MG63 (cell line): ENCODE measurements around the gene BCR. TPM values are rescaled to one million over a fixed set of nuclear protein-coding genes. Genes with fewer than 3 reads are reported as not detected.
A peak's percentile ranks its signal among the peaks of the same experiment; 100 is the strongest.

Experiments
- DNase-seq: peaks from one replicate; pipeline ENCODE4 v3.0.0-alpha.2; 2020
- H3K27me3 ChIP-seq: fragments of 250-450 bp; sonication (Bioruptor Pico); 2 replicates; pipeline ENCODE4 v1.5.1; 2020; ENCODE audit warnings: mild to moderate bottlenecking, moderate library complexity
- H3K36me3 ChIP-seq: fragments of 250-450 bp; sonication (Bioruptor Pico); 2 replicates; pipeline ENCODE4 v1.5.1; 2020; ENCODE audit warnings: mild to moderate bottlenecking, moderate library complexity
- H3K4me3 ChIP-seq: fragments of 250-450 bp; sonication (Bioruptor Pico); 2 replicates; pipeline ENCODE4 v1.5.1; 2020; ENCODE audit warnings: mild to moderate bottlenecking, moderate library complexity
- H3K9me3 ChIP-seq: fragments of 250-450 bp; sonication (Bioruptor Pico); 2 replicates; pipeline ENCODE4 v1.5.1; 2020; ENCODE audit warnings: mild to moderate bottlenecking, moderate library complexity
- total RNA-seq: library from RNA; depleted of rRNA; stranded (reverse); fragments of >200 nt; shearing (Covaris generic); gene quantifications from 2 replicates; pipeline ENCODE4 v1.2.3, GENCODE V29; 2014; ENCODE audit warnings: low replicate concordance

The BCR gene
- total RNA-seq, 1 experiment from 2014 or later, result 17.3 TPM

DNA sequence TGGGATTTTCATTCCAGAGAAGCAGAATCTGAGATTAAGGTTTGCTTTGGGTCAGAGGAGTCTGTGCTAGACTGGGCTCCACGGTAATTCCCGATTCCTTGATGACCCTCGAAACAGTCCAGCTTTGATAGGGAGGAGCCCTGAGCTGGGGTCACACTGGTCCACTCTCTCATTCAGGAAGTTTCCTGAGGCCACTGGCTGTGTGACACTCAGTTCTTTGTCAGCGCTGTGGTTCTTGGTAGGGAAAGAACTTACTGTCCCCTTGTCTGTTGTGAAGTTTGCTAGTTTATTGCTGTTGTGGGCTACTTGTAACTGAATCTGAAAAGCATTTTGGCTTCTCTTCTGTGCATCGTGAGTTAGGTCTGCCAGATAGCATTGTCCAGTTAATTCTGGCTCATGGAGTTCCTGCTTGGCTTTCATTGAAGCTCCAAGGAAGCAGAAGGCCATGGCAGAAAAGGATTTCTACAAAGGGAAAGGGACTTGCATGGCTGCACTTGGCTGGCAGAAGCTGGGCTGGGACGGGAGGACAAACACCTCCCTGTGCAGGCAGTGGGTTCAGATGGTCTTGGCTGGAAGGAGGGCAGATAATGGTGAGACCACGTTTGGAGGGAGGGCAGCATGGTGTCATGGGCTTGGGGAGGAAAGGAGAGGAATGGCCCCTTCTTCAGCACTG is 23.3 kb downstream of the BCR start:
- H3K9me3 ChIP-seq, result no peaks in the 10 kb centered on the region
- H3K27me3 ChIP-seq, result no peaks in the 10 kb centered on the region
- H3K36me3 ChIP-seq, result no peaks in the 10 kb centered on the region
- no peak for DNase-seq
- H3K4me3 ChIP-seq, result no peak overlapping the region

DNA sequence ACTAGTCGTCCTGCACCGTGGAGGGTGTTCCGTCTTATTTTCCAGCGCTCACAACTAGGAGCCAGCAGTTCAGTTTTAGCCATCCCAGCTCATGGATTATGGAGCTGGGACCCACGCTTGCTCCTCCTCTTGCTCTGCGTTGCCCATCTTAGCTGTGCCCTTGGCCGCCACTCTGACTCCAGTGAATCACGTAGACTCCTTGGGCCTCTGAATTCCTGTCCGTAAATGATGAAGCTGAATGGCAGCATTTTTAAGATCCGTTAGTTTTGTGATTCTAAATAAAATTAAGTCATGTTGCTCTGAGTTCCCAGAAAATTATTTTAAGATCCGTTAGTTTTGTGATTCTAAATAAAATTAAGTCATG is 23.8 kb downstream of the BCR start:
- Histone ChIP-seq H3K27me3 (no peaks in the 10 kb centered on the region), H3K9me3 (no peaks in the 10 kb centered on the region), H3K36me3 (no peaks in the 10 kb centered on the region), H3K4me3 (no peak overlapping the region)
- DNase-seq, result no peak

DNA sequence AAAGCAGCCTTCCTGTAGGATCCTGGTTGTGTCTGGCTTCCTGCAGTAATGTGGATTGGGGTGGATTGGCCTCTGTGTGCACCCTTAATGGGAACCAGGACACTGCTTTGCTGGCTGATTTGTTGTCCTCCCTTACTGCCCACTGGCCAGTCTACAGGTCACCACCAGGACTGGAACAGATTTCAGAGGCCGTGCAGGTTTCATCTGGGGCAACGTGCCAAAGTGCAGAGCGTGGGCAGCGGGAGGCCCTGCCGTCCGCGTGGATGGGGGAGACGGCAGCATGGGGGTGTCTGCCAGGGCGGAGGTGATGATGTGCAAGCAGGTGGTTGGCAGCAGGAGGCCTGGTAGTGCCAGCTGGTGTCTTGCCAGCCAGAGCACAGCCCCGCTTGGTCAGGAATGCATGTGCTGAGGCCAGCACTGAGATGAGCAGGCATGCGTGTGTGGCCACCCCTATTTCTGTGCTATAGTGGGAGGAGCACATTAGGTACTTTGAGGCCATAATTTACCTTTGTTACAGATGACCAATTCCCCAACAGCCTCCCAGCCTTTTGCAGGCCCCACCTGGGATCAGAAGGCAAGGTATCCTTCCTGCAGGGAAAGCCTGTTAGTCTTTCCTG is 24.3 kb downstream of the BCR start:
- peak; percentile 45 for DNase-seq
- Histone ChIP-seq H3K27me3 (no peaks in the 10 kb centered on the region), H3K36me3 (no peaks in the 10 kb centered on the region), H3K4me3 (no peak overlapping the region), H3K9me3 (no peaks in the 10 kb centered on the region)

DNA sequence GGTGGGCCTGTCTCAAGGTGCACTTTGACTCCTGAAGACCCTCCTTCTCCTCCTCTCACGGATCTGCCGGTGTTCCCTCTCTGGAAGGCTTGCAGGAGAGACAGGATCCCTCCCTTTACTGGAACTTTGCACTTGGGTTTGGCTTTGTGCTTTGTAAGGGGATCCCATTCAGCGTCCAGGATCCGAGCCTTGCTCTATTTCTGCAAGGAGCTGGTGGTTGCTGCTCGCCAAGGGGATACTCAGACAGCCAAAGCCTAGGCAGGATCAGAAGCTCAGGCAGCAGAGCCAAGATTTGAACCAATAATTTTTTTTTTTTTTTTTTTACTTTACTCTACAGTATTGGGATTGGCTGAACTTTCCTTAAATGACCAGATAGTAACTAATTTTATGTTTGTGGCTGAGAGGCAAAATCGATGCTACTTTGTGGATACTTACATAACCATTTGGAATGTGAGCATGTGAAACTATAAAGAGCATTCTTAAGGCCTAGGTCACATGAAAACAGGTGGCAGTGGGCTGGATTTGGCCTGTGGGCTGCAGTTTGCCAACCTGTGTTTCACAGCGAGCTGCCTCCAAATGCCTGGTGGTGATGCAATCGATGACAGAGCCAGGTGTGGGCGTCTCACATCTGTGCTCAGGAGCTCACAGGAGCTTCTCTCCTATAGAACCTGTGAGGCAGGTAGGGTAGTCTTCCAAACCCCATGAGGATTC is 25.2 kb downstream of the BCR start:
- no peak for DNase-seq
- H3K36me3 ChIP-seq, result no peaks in the 10 kb centered on the region
- no peak overlapping the region for H3K4me3 ChIP-seq
- H3K9me3 ChIP-seq, result no peaks in the 10 kb centered on the region
- H3K27me3 ChIP-seq, result no peaks in the 10 kb centered on the region

DNA sequence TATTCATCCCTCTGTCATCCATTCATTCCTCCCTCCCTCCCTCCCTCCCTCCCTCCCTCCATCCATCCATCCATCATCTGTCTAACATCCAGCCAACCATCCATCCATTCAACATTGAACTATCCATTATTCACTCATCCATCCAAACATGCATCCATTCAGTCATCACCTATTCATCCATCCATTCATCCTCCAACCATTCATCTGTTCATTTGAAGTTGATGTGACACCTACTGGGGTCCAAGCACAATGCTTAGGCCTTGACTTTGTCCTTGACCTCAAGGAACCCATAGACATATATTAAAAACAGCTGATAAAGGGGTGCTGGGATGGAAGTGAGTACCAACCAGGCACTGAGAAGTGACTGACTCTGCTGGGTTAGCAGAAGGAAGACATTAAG is 26.6 kb downstream of the BCR start:
- Histone ChIP-seq H3K36me3 (no peaks in the 10 kb centered on the region), H3K27me3 (no peaks in the 10 kb centered on the region), H3K4me3 (no peak overlapping the region), H3K9me3 (no peaks in the 10 kb centered on the region)
- no peak for DNase-seq

DNA sequence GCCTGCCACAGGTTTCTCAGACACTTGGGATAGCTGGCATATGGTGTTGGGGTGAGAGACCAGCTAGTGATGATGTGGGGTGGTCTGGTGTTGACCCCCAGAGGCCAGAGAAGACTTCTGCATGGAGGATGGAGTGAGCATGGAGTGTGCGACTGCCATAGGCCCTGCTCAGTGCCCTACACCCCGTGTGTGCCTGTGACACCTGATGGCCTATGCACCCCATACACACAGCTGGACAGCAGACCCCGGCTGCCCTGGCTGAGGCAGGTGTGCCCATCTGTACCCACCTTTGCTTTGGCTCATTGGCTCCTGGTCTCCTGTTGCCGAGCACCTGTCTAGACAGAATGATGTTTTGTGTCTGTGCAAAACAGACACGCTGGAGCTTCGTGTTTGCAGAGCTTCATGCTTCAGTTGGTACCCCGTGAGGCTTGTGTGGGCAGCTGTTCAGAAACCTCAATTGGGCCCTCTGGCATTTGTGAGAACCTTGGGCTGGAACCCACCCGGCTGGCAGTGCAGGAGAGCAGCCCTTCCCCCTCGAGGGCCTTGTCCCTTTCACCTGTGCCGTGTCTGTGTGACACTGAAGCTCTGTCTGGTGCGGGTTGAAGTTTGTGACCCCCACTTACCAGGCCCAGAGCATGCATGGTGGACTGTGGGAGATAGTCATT is 27.6 kb downstream of the BCR start:
- Histone ChIP-seq H3K9me3 (no peaks in the 10 kb centered on the region), H3K4me3 (no peak overlapping the region), H3K36me3 (no peaks in the 10 kb centered on the region), H3K27me3 (no peaks in the 10 kb centered on the region)
- no peak for DNase-seq

DNA sequence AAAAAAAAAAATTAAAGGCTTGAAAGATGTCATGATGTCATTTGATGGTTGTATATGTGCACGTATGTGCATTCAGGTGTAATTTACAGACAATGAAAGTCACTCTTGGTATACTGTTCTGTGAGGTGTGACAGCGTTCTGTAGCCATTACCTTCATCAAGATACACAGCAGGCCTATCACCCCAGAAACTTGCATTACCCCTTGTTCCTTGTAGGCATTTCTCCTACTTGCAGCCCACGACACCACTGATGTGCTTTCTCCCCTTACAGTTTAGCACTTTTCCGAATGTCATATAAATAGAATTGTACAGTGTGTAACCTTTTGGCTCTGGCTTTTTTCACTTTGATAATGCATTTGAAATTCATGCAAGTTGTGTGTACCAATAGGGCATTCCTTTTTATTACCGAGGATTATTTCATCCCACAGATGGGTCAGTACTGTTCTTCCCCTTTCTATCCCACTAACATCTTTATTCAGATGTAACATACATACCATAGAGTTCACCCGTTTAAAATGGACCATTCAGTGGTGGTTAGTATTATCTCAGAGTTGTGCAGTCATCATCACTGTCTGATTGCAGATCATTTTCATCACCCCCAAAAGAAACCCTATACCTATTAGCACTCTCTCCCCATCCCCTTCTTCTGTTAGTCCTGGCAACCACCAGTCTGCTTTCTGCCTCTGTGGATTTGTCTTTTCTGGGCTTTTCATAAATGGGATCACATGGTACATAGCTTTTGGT is 30.3 kb downstream of the BCR start:
- no peak overlapping the region for H3K4me3 ChIP-seq
- H3K27me3 ChIP-seq, result no peaks in the 10 kb centered on the region
- no peaks in the 10 kb centered on the region for H3K36me3 ChIP-seq
- no peaks in the 10 kb centered on the region for H3K9me3 ChIP-seq
- no peak for DNase-seq

DNA sequence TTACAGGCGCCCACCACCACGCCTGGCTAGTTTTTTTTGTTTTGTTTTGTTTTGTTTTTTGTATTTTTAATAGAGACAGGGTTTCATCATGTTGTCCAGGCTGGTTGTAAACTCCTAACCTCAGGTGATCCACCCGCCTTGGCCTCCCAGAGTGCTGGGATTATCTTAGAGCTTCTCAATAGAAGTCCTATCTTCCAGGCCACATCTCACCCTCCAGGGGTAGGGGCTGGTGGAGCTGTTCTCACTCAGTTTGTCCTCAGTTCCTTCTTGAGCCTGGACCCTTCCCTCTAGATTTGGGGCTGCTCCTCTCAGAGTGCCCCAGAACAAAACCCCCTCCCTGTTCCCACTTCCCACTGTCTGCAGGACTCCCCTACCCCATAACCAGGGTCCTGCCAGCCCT is 31.3 kb downstream of the BCR start:
- H3K27me3 ChIP-seq, result no peaks in the 10 kb centered on the region
- no peaks in the 10 kb centered on the region for H3K9me3 ChIP-seq
- H3K4me3 ChIP-seq, result no peak overlapping the region
- H3K36me3 ChIP-seq, result no peaks in the 10 kb centered on the region
- DNase-seq, result no peak

DNA sequence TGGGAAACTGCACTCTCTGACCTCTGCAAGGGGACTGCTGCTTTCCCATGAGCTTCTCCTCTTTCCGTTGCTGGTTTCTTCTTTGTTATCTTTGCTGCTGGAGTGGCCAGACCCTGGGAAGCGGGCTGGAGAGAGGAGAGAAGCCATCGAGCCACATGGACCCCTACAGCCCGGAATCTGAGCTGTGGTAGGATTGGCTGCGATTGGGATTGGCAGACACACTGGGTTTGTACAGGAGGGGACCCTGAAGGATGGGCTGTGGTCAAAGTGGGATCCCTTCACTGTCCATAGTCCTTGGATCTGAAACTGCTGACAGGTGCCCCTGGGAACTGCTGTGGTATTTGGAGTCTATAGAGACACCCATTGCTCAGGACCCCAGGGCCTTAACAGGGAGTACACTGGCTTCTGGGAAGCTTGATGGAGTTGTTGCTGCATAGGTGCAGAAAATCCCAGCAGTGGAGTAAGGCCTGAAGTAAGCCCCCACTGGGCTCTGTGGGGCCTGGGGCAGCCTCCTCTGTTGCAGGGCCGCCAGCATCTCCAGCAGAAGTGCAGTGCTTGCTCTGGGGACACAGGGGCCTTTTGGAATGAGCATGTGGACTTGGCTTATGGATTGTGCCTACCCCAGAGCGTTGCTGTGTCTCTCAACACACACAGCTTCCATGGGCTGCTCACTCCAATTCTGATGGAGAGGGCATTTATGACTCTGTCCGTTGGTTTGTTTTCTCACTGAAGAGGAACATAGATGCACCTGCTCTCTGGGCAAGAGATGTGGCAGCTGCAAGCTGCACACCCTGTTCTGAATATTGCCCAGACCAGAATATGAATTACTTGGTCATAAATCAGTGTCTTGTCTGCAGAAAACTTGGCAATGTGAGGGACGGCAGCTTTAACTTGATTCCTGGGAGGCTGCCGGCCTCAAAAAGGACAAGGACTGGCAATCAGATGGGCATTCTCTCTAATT is 32.0 kb downstream of the BCR start:
- Histone ChIP-seq H3K27me3 (no peaks in the 10 kb centered on the region), H3K36me3 (no peaks in the 10 kb centered on the region), H3K9me3 (no peaks in the 10 kb centered on the region), H3K4me3 (no peak overlapping the region)
- DNase-seq, result no peak

DNA sequence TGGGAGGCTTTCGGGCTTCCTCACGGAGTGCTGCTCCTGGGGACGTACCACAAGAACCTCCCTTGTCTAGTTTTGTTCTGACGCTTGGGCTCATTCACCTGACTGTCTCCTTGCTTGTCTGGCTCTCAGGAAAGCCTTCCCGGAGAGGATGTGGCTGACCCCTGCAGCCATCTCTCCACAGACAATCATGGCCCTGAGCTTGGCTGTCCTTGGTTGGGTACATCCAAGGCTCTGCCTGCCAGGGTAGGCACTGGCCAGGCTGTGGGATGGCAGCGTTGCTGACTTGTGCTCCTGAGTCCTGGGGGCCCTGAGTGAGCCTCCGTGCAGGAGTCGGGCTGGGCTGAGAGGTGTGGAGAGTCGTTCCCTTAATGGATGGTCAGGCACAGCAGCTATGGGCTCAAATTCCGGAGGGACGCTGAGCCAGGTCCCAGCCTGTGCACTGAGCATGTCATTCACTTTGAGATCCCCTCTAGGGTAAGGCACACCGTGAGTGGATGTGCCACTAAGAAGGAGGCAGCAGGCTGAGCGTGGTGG is 32.8 kb downstream of the BCR start:
- H3K4me3 ChIP-seq, result no peak overlapping the region
- H3K9me3 ChIP-seq, result no peaks in the 10 kb centered on the region
- no peaks in the 10 kb centered on the region for H3K36me3 ChIP-seq

DNA sequence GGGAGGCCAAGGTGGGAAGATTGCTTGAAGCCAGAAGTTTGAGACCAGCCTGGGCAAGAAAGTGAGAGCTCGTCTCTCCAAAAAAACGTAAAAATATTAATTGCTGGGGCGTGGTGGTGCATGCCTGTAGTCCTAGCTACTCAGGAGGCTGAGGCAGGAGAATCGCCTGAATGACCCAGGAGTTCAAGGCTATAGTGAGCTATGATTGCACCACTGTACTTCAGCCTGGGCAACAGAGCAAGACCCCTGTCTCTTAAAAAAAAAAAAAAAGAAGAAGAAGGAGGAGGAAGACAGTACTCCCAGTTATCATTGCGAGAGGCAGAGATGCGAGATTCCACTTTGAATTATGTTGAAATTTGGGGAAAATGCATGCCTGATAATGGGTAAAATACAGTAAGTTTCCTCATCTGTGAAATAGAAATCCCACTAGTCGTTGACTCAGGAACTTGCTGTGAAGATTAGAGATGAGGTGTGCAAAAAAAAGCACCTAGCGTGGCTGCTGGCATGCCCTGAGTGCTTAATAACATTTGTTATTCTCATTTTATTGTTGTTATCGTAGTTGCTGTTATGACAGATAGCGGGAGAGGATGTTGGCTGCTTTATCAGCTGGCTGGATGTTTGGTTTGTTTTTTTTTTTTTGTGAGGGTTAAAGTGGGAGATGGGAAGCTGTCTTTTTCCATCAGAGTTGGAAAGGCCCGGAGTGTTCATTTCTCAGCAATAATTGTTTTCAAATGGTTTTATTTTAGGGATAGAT is 33.4 kb downstream of the BCR start:
- no peak for DNase-seq
- Histone ChIP-seq H3K9me3 (no peaks in the 10 kb centered on the region), H3K36me3 (no peaks in the 10 kb centered on the region), H3K4me3 (no peak overlapping the region), H3K27me3 (no peaks in the 10 kb centered on the region)

More for the DNA sequence above, 32.8 kb downstream of the BCR start:
- no peaks in the 10 kb centered on the region for H3K27me3 ChIP-seq
- DNase-seq, result no peak

DNA sequence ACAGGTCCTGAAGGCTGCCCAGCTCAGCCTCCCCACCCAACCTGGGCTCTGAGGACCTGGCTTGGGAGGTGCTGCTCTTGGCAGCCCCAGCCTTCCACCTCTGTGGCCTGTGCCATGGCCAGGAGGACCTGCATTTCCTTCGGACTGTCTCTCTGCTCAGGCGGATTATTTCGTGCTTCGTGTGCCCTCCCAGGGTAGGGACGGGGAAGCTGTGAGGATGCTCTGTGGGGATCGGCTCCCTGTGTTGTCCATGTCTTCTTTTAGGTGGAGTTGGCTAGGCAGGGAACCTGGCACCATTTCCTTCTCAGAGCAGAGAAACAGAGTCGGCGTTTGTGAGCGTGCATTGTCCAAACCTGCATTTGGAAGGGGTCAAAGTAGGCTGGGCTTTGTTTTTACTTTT is 34.1 kb downstream of the BCR start:
- H3K4me3 ChIP-seq, result no peak overlapping the region
- H3K9me3 ChIP-seq, result no peaks in the 10 kb centered on the region
- no peaks in the 10 kb centered on the region for H3K27me3 ChIP-seq
- no peak for DNase-seq
- no peaks in the 10 kb centered on the region for H3K36me3 ChIP-seq

DNA sequence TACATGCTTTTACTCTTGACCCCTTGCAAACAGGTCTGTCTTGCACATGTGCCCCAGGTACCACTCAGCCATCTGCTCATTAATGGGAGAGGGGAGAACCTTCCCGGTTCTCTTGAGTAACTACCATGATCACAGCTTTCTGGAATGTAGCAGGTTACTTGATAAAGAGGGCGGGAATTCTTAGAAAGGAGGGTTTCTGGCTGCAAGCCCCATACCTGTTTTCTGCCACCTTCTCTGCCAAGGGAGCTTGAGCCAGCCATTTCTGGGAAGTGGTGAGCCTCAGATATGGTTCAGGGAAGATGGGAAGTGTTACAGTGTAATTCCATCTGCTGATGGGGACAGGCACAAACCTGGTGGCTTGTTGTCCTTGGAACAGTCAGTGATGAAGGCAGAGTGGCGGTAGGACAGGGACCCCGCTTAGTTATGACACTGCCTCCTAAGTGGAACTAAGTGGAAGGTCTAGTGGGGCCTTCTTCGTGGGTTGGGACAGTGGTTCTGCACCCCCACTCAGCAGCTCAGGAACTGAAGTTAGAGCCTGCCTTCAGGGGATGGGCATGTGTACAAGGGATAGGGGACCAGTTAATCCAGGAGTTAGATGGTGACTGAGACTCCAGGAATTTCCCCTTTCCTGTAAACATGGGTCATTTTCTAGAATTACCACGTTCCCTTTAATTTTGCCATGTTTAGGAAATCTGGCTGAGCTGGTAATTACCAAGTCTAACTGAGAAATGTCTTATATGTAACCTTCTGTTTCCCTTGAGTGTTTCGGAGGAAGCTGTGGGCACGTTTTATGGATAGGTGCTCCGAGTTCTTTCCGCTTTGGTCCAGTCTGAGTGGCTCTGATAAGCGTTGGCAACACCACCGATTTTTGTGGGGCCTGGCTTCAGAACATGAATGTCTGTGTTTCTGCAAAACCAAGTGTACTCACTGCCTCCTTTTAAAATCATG is 35.3 kb downstream of the BCR start:
- Histone ChIP-seq H3K27me3 (no peaks in the 10 kb centered on the region), H3K4me3 (no peak overlapping the region), H3K36me3 (no peaks in the 10 kb centered on the region), H3K9me3 (no peaks in the 10 kb centered on the region)
- peak; percentile 23 for DNase-seq

DNA sequence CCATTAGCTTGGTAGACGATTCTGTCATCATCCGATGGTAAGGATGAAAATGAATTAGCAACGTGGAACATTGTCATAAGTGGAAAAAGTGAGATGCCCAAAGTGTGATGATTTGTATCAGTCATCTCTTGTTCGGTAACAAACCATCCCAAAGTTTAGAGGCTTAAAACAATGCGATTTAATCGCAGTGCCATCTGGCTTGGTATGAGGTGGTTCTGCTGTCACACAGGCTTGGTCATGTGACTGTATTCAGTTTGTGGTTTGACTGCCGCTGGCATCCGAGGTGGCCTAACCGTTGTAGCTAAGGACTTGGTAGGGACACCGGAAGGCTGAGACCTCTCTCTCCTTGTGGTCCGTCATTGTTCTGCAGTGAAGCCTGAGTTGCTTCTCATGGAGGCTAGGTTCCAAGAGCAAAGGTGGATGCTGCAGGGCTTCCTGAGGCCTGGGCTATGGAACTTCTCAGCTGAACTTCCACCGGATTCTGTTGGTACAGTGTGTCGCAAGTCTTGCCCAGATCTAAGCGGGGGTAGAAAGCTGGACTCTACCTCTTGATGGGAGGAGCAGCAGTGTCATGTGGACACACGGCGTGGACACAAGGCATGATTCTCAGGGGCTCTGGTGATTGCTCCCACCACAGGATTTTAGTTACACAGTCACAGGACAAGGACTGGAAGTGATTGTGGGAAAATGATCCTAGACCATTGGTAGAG is 36.3 kb downstream of the BCR start:
- Histone ChIP-seq H3K4me3 (no peak overlapping the region), H3K36me3 (no peaks in the 10 kb centered on the region), H3K9me3 (no peaks in the 10 kb centered on the region), H3K27me3 (no peaks in the 10 kb centered on the region)
- DNase-seq, result no peak
